ENCODE data around the gene TRMT10B.
A peak's percentile ranks its signal among the peaks of the same experiment; 100 is the strongest.

GRCh38 chr9:37753489-37754190 lies at the start of gene TRMT10B:
- TF ChIP-seq CTCF (IDR thresholded peaks at IDR 0.05) (no peak), POLR2A (IDR thresholded peaks at IDR 0.05) (peak in 1 of 2 donors; percentile 14)
